SU-DHL-6 (cell line): ENCODE data around the gene TIMP2.

Source experiments
- H2AFZ ChIP-seq: fragments of 200-600 bp; sonication (generic); 2 replicates; pipeline ENCODE4 v1.6.1; 2014; ENCODE audit warnings: low read depth, mild to moderate bottlenecking, moderate library complexity, mixed read lengths, antibody characterized with exemption, low read length; ENCODE audit not compliant: severe bottlenecking
- H3F3A ChIP-seq: fragments of 200-600 bp; shearing (Covaris generic); 2 replicates; pipeline ENCODE4 v1.6.0; 2016; ENCODE audit warnings: antibody characterized with exemption, mild to moderate bottlenecking; ENCODE audit not compliant: insufficient read depth
- H3K27ac ChIP-seq: fragments of 200-600 bp; sonication (generic); 2 replicates; pipeline ENCODE4 v1.5.1; 2016; ENCODE audit warnings: low read depth, mild to moderate bottlenecking, low read length, moderate library complexity, mixed read lengths
- H3K27me3 ChIP-seq: fragments of 200-600 bp; sonication (generic), shearing (Covaris generic); 2 replicates; pipeline ENCODE4 v1.6.0; 2014; ENCODE audit warnings: mild to moderate bottlenecking, low read length
- H3K36me3 ChIP-seq: fragments of 200-600 bp; sonication (generic); 2 replicates; pipeline ENCODE4 v1.6.1; 2014; ENCODE audit warnings: mild to moderate bottlenecking, low read length, mixed read lengths
- H3K4me2 ChIP-seq: fragments of 300-600, 200-600 bp; shearing (Covaris generic), sonication (generic); 2 replicates; pipeline ENCODE4 v1.6.0; 2014; ENCODE audit warnings: low read length, low read depth, mild to moderate bottlenecking; ENCODE audit not compliant: poor library complexity, severe bottlenecking
- H3K4me3 ChIP-seq: fragments of 200-600 bp; sonication (generic); 2 replicates; pipeline ENCODE4 v1.5.1; 2014; ENCODE audit warnings: antibody characterized with exemption, low read length, mild to moderate bottlenecking, mixed read lengths; ENCODE audit not compliant: insufficient read depth, poor library complexity, severe bottlenecking
- H3K79me2 ChIP-seq: fragments of 200-600 bp; sonication (generic); 2 replicates; pipeline ENCODE4 v1.6.1; 2014; ENCODE audit warnings: mild to moderate bottlenecking, low read length, moderate library complexity; ENCODE audit not compliant: insufficient read depth
- H3K9ac ChIP-seq: fragments of 200-600 bp; sonication (generic); 2 replicates; pipeline ENCODE4 v1.7.0; 2014; ENCODE audit warnings: mild to moderate bottlenecking, low read length
- H3K9me2 ChIP-seq: fragments of 200-600 bp; sonication (generic); replicated peaks from 2 replicates; pipeline ENCODE4 v1.6.1; 2014; ENCODE audit warnings: low read length; ENCODE audit not compliant: insufficient read depth
- H3K9me3 ChIP-seq: fragments of 200-600 bp; sonication (generic); 2 replicates; pipeline ENCODE4 v1.6.1; 2014; ENCODE audit warnings: low read length, mixed read lengths; ENCODE audit not compliant: insufficient read depth
- H4K20me1 ChIP-seq: fragments of 200-600 bp; sonication (generic); 2 replicates; pipeline ENCODE4 v1.6.1; 2014; ENCODE audit warnings: low read depth, mild to moderate bottlenecking, antibody characterized with exemption, low read length, moderate library complexity, mixed read lengths
- EZH2phosphoT487 ChIP-seq: fragments of 200-600 bp; sonication (generic), shearing (Covaris generic); conservative IDR thresholded peaks from 2 replicates; pipeline ENCODE4 v1.6.1; 2018; ENCODE audit warnings: mild to moderate bottlenecking, antibody characterized with exemption, low read length, moderate library complexity, mixed read lengths
- TF ChIP-seq, protein P1 (sequence below): fragments of 200-600 bp; sonication (generic); IDR thresholded peaks from one replicate; pipeline ENCODE4 v1.5.1; 2017; ENCODE audit warnings: antibody characterized with exemption, mild to moderate bottlenecking, low read length, moderate library complexity; ENCODE audit not compliant: insufficient read depth, poor library complexity, severe bottlenecking

Gene TIMP2

DNA sequence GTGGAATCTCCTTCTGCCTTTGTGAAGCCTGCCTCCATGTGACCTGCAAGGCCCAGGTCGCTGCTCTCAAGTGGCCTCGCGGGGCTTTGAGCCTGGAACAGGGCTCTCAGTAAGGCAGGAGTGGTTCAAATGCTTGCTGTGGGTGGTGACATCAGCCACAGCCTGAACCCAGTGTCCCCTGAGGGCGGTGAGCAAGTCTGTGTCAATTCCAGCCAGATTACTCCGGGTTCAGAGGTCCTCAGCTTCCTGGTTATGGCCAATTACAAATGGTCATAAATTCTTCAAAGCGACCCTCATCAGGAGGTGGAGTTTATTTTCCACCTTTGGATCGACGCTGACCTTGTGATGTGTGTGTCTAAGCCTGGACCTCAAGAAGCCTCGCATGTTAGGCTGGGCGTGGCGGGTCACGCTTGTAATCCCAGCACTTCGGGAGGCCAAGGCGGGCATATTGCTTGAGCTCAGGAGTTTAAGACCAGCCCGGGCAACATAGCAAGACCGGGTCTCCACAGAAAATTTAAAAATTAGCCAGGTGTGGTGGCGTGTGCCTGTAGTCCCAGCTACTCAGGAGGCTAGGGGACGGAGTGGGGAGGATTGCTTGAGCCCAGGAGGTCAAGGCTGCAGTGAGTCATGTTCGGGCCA lies 37.3 kb upstream of the TIMP2 start:
- TF ChIP-seq, protein P1, sequence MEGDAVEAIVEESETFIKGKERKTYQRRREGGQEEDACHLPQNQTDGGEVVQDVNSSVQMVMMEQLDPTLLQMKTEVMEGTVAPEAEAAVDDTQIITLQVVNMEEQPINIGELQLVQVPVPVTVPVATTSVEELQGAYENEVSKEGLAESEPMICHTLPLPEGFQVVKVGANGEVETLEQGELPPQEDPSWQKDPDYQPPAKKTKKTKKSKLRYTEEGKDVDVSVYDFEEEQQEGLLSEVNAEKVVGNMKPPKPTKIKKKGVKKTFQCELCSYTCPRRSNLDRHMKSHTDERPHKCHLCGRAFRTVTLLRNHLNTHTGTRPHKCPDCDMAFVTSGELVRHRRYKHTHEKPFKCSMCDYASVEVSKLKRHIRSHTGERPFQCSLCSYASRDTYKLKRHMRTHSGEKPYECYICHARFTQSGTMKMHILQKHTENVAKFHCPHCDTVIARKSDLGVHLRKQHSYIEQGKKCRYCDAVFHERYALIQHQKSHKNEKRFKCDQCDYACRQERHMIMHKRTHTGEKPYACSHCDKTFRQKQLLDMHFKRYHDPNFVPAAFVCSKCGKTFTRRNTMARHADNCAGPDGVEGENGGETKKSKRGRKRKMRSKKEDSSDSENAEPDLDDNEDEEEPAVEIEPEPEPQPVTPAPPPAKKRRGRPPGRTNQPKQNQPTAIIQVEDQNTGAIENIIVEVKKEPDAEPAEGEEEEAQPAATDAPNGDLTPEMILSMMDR = no peak
- no peak for TF ChIP-seq EZH2phosphoT487
- Histone ChIP-seq H3K36me3 (no peaks in the 10 kb centered on the region), H3K9me2 (no peaks in the 10 kb centered on the region), H3K9ac (no peak overlapping the region), H3K27ac (no peak overlapping the region), H3K27me3 (no peaks in the 10 kb centered on the region), H3F3A (no peaks in the 10 kb centered on the region), H4K20me1 (no peaks in the 10 kb centered on the region), H3K4me3 (no peak overlapping the region), H3K4me2 (no peak overlapping the region), H3K79me2 (no peaks in the 10 kb centered on the region), H2AFZ (no peak overlapping the region), H3K9me3 (no peaks in the 10 kb centered on the region)

DNA sequence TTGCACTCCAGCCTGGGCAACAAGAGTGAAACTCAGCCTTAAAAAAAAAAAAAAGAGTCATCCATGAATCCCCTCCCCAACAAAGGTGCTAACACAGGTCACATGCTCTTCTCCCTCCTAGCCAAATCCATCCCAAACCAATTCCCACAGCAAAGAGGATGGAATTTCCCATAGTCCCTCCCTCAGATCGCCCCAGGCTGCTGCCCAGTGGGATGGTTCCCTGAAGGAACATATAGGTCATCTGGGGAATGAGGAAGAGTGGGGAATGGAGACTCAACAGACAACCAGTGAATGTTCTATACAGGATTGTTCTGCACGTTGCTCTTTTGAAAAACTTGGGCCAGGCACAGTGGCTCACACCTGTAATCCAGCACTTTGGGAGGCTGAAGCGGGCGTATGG lies 36.4 kb upstream of the TIMP2 start:
- H3K36me3 ChIP-seq = no peaks in the 10 kb centered on the region
- no peaks in the 10 kb centered on the region for H3K27me3 ChIP-seq
- no peaks in the 10 kb centered on the region for H3K9me2 ChIP-seq
- no peak overlapping the region for H3K27ac ChIP-seq
- H3K9me3 ChIP-seq = no peaks in the 10 kb centered on the region
- H4K20me1 ChIP-seq = no peaks in the 10 kb centered on the region
- no peak overlapping the region for H3K4me3 ChIP-seq
- TF ChIP-seq EZH2phosphoT487 = no peak
- TF ChIP-seq, protein P1 = no peak
- H3F3A ChIP-seq = no peaks in the 10 kb centered on the region
- H3K4me2 ChIP-seq = no peak overlapping the region
- H3K79me2 ChIP-seq = no peaks in the 10 kb centered on the region
- H3K9ac ChIP-seq = no peak overlapping the region
- no peak overlapping the region for H2AFZ ChIP-seq

DNA sequence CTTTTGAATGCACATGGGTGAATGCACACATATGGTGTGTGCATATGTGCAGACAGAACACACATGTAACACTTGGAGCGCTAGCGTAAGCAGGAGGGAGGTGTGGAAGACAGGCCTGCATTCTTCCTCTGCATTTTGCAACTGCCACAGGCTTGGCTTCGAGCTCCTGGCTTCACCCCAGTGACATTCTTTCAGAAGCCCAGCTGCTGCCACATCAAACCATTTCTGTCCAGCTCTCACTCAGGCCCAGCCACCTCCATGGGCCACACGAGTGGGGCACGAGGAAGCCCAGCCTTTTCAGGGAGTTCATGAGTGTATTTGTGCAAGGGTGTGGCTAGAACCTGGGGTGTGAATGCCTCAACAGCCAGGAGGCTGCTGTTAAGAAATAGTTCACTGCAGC lies 35.7 kb upstream of the TIMP2 start:
- H3K36me3 ChIP-seq = no peaks in the 10 kb centered on the region
- H3K4me3 ChIP-seq = no peak overlapping the region
- H3K27me3 ChIP-seq = no peaks in the 10 kb centered on the region
- H3K27ac ChIP-seq = no peak overlapping the region
- H3K9me2 ChIP-seq = no peaks in the 10 kb centered on the region
- H3K9me3 ChIP-seq = no peaks in the 10 kb centered on the region
- no peak overlapping the region for H2AFZ ChIP-seq
- no peaks in the 10 kb centered on the region for H3K79me2 ChIP-seq
- H3F3A ChIP-seq = no peaks in the 10 kb centered on the region
- no peak overlapping the region for H3K9ac ChIP-seq
- TF ChIP-seq EZH2phosphoT487 = no peak
- TF ChIP-seq, protein P1 = no peak
- H4K20me1 ChIP-seq = no peaks in the 10 kb centered on the region
- H3K4me2 ChIP-seq = no peak overlapping the region
